NB4 (cell line): ENCODE results near the gene STX8.
"Not testable (repeated sequence)": the region's sequence is repeated elsewhere in the genome, so short reads cannot be mapped to it uniquely, and the experiment has no call there.

ENCODE experiments used
- CTCF ChIP-seq: IDR thresholded peaks from one replicate; pipeline ENCODE4 v1.5.1; 2012; ENCODE audit warnings: low read depth, low read length
- MAX ChIP-seq: IDR thresholded peaks from 2 replicates; pipeline ENCODE4 v1.6.1; 2011; ENCODE audit warnings: low read depth, low read length
- MYC ChIP-seq: IDR thresholded peaks from 2 replicates; pipeline ENCODE4 v1.6.1; 2011; ENCODE audit warnings: low read depth, low read length
- POLR2A ChIP-seq: IDR thresholded peaks from 2 replicates; pipeline ENCODE4 v1.6.1; 2011; ENCODE audit warnings: mild to moderate bottlenecking; ENCODE audit not compliant: insufficient read length; ENCODE audit errors: extremely low read depth

- not testable (repeated sequence) for TF ChIP-seq CTCF, MAX, MYC, POLR2A
These were observed 199.4 kb downstream of the STX8 start for GRCh38 chr17:9376177-9376576.
